HG03196 (cell line): ENCODE measurements around the gene CTBP1.

Experiments used
- ATAC-seq: cut with Tn5 transposase; IDR thresholded peaks from one replicate; pipeline ENCODE4 v1.9.1; 2021; ENCODE audit not compliant: unreplicated experiment

CTBP1 gene

DNA sequence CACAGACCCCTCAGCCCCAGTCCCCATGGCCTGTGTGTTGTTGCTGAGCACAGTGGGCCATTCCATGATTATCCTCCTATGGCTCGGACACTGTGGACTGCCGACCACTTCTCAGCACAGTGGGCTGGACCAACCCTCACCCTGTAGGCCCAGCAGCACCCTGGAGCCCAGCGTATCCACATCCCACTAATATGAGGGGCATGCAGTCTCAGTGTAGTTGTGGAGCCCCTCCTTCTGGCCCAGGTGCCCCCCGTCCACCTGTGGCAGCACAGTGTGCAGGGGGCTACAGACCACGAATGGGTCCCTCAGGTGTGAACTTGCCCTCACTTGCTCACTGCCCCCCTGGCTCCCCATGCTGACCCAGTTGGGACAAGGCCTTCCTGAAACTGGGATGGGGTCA, 84.5 kb downstream of the CTBP1 start:
- ATAC-seq: no peak

DNA sequence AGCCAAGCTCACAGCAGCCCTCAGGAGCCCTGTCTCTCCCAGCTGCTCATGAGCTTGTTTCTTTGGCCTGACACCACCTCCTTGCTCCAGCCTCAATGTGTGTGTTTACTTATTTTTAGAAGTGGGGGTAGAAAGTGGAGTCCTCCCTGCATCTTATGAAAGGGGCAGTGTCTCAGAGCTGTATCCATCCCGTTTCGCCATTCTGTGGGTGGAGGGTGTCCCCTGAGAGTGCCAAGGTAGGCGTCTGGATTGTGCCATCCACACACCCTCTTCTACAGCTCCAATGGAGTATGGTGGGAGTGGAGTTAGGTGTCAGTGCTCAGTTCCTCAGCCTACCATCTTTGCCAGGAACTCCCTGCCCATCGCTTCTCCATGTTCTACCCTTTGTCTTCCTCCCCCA, 84.9 kb downstream of the CTBP1 start:
- ATAC-seq: no peak
